Measurements from ENCODE around the gene C17orf107.

DNA sequence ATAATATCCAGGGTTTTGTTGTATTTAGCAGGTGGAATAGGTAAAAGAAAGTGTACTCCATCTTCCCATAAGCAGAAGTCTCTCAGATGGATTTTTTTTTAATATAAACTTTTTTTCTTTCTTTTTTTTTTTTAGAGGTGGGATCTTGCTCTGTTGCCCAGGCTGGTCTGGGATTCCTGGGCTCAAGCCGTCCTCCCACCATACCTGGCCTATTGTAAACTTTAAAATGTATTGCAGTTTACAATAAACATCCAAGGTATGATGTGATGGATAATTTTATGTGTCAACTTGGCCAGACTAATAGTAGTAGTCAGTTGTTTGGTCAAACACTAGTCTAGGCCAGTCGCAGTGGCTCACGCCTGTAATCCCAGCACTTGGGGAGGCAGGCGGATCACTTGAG, 22.0 kb downstream of the C17orf107 start:
- TF ChIP-seq, protein P1, sequence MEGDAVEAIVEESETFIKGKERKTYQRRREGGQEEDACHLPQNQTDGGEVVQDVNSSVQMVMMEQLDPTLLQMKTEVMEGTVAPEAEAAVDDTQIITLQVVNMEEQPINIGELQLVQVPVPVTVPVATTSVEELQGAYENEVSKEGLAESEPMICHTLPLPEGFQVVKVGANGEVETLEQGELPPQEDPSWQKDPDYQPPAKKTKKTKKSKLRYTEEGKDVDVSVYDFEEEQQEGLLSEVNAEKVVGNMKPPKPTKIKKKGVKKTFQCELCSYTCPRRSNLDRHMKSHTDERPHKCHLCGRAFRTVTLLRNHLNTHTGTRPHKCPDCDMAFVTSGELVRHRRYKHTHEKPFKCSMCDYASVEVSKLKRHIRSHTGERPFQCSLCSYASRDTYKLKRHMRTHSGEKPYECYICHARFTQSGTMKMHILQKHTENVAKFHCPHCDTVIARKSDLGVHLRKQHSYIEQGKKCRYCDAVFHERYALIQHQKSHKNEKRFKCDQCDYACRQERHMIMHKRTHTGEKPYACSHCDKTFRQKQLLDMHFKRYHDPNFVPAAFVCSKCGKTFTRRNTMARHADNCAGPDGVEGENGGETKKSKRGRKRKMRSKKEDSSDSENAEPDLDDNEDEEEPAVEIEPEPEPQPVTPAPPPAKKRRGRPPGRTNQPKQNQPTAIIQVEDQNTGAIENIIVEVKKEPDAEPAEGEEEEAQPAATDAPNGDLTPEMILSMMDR (conservative IDR thresholded peaks at IDR 0.05; ENCODE audit: low read depth, low read length): no peak
- TF ChIP-seq EZH2 (IDR thresholded peaks at IDR 0.05; ENCODE audit: borderline replicate concordance, low read depth, low read length, poor library complexity, severe bottlenecking): no peak
